ENCODE measurements around the gene DPP4. TPM values are rescaled to one million over a fixed set of nuclear protein-coding genes. Genes with fewer than 3 reads are reported as not detected.

DPP4 gene
- total and polyA plus RNA-seq, 2 donors (not counting 3 experiments of a cell fraction or from before 2014, with no cell fraction given): 0.84 to 6.2 TPM

GRCh38 chr2:162082036-162082435 lies 8.0 kb upstream of the DPP4 start:
- Histone ChIP-seq H3K4me2 (ENCODE audit: insufficient read depth, low read length) (no peak overlapping the region), H3K36me3 (ENCODE audit: control insufficient read depth in 2 of 2, extremely low read depth in 1 of 2, insufficient read depth in 2 of 2, low read length in 2 of 2) (no peaks in the 10 kb centered on the region), H3K9me3 (replicated peaks; ENCODE audit: control insufficient read depth, insufficient read depth, low read length) (no peaks in the 10 kb centered on the region), H3K79me2 (ENCODE audit: control insufficient read depth, insufficient read depth, low read length) (no peaks in the 10 kb centered on the region), H3K27me3 (ENCODE audit: control insufficient read depth in 2 of 2, insufficient read depth in 2 of 2, low read length in 2 of 2) (no peaks in the 10 kb centered on the region), H2AFZ (ENCODE audit: low read depth, low read length) (no peak overlapping the region), H3K9me1 (replicated peaks; ENCODE audit: control insufficient read depth, extremely low read depth, insufficient read depth, low read length) (no peaks in the 10 kb centered on the region), H4K20me1 (replicated peaks; ENCODE audit: control insufficient read depth, extremely low read depth, insufficient read depth, low read length) (no peaks in the 10 kb centered on the region), H3K9ac (replicated peaks; ENCODE audit: extremely low read depth, insufficient read depth, low read length) (no peak overlapping the region), H3K4me3 (replicated peaks in 1 of 3; ENCODE audit: insufficient read depth in 1 of 3, low read depth in 1 of 3, low read length in 3 of 3) (no peak overlapping the region), H3K4me1 (ENCODE audit: control insufficient read depth, extremely low read depth, insufficient read depth, low read length) (no peaks in the 10 kb centered on the region), H3K27ac (ENCODE audit: insufficient read depth, low read depth, low read length) (no peak overlapping the region)
- intact Hi-C loops (cut with micrococcal nuclease): no loop called here
- DNase-seq (ENCODE audit: low read depth, low spot score): no peak
- FAIRE-seq: no peak
- dilution Hi-C loops (cut with MboI; ENCODE audit: extremely low pct_ligation_motif_present, low sequenced_read_pairs): no loop called here
- CTCF ChIA-PET: no interaction called here
- no TSS peak for BruUV-seq (replicated peaks)
- TF ChIP-seq MYC (IDR thresholded peaks at IDR 0.05; ENCODE audit: low read depth, low read length) (no peak), GATA2 (IDR thresholded peaks at IDR 0.05; ENCODE audit: insufficient read depth, insufficient read length, low read depth, low read length) (no peak), FOS (IDR thresholded peaks at IDR 0.05; ENCODE audit: borderline replicate concordance, insufficient read depth, low read length) (no peak), POLR2A (IDR thresholded peaks at IDR 0.05; ENCODE audit: low read depth, low read length) (no peak), MAX (IDR thresholded peaks at IDR 0.05; ENCODE audit: insufficient read depth, insufficient read length) (no peak), POLR2AphosphoS5 (IDR thresholded peaks at IDR 0.05; ENCODE audit: insufficient read depth, low read depth, low read length) (no peak), EZH2 (IDR thresholded peaks at IDR 0.05; ENCODE audit: borderline replicate concordance, low read depth, low read length, severe bottlenecking) (no peak), JUN (IDR thresholded peaks at IDR 0.05; ENCODE audit: borderline replicate concordance, insufficient read depth, insufficient read length, low read depth) (no peak), CTCF (IDR thresholded peaks at IDR 0.05; ENCODE audit: extremely low read depth in 1 of 2, insufficient read depth in 1 of 2, low read depth in 1 of 2, low read length in 2 of 2) (no peak)
- POLR2A ChIA-PET: no interaction called here
